ENCODE measurements around the gene TMC1.
"Not testable (repeated sequence)": the region's sequence is repeated elsewhere in the genome, so short reads cannot be mapped to it uniquely, and the experiment has no call there.

The TMC1 gene

DNA sequence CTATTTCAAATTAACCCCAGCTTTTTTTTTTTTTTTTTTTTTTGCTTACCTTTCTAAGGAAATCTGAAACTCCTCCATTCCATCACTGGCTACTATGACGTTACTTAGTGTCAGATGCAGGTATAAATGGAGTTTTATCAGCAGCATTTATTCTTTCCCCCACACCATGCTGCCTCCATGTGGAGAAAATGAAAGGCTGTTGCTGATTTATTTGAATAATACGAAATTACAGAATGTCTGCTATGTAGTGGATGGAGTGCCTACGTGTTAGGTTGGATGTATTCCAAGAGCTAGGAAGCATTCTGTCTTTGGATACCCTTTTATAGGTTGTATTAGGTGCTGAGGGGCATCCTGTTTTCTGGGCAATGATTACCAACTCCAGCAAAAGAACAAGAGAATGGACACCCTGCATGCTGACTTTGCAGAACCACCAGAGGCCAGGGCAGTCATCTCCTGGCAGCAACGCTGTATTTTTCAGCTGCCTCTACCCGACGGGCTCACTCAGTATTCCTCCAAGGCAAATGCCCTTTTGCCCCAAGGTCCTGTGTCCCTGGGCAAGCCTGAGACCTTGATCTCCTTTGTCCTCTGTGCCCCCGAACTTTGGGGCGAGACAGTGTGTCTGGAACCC lies 232.0 kb downstream of the TMC1 start:
- peak in 5 of 51 donors; percentile 2 to 24 (median 5) for DNase-seq

DNA sequence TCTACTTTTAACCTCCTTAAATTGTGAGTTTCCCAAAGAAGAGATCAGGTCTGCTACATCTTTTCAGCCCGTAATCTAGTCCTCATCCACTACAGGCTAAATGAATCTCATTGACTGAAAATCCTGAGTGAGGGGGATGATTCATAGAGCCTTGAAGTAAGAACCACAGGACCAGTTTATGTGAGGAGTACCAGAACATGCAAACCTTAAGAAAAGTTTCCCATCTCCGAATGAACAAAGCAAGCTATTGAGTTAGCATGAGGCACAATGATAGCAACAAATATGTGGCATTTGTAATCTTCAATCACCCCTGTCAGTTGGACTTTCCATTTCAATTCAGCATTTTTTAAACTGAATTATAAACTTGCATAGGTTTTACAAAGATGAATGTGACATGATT lies 234.4 kb downstream of the TMC1 start:
- DNase-seq: no peak

DNA sequence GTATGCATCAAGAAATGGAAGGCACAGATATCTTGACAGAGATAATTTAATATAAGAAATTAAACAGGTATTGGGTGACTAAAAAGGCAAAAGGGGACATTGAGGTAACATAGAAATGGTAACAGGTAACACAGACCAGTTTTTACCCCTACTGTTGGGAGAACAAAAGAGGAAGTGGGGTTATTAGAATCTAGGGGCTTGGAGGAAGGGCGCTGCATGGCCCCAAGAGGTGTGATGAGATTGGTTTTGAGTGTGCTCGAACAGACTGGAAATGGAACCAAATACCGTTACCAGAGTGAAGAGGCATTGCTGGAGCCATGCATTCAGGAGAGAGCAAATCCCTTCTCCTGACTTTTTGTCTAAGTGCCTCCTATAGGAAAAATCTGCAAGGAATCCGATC lies 237.5 kb downstream of the TMC1 start:
- no peak for DNase-seq

DNA sequence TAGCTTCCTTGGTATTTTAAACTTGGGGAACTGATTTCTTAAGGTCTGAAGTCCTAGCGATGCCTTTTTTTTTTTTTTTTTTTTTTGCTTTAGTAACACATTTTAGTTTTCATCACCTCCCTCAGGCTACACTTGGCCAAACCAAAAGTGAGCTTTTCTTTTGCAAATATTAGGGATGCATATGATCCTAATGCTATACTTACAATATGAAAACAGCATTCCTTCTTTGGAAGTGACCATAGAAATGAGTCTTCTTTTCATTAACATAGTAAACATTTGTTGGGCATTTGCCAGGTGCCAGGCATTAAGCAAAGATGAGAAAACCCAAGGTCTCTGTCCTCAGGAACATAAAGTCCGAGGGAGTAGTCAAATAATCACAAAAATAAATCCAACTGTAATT lies 241.6 kb downstream of the TMC1 start:
- no peak for DNase-seq

DNA sequence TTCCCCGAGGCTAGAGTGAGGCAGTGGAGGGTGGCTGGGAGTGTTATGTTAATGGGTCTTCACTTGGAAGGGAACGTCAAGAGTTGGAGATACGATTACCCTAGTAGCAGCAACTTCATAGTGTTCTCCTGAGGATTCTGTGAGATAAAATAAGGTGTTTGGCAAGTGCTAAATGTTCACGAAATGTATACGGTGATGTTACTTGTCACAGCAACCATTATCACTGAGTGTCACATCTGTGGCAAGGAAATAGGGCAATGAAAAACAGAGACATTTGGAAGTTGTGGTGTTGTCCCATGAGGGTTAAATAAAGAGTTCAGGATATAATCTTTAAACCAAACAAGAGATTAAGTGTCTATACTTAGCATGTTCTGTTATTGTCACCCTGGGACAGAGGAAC lies 248.1 kb downstream of the TMC1 start:
- no peak for DNase-seq

DNA sequence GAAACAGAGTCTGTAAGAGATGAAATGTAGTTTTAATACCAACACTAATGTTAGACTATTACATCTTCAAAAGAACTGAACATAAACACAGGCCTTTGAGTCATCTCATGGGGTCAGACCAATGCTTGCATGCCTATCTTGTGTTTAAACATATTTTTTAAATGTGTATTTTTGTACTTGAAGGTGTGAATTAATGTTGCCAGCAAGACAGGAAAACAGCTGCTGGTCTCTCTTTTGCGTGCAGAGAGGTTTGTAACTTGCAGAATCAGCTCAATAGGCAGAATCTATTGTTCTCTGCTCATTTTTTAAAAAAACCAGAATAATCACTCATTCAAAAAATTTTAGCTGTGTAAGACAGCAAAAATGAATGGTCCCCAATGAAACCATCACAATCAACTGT lies 251.3 kb downstream of the TMC1 start:
- no peak for DNase-seq

DNA sequence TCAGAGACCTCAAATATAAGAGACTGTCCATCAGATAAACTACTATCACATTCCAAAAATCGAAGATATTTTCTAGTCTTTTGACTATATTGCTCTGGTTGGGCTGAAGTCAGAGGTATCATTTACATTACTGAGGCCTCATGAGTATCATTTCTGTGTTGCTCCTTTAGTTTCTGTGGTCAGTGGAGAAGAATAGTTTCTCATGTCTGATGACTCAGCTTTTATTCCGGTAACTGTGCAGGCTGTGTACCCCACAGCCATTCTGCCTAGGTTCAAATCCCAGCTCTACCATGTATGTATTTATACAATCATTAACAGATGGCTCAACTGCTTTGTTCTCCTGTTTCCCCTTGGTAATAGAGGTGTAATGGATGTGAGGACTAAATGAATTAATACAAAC lies 252.2 kb downstream of the TMC1 start:
- DNase-seq: no peak

DNA sequence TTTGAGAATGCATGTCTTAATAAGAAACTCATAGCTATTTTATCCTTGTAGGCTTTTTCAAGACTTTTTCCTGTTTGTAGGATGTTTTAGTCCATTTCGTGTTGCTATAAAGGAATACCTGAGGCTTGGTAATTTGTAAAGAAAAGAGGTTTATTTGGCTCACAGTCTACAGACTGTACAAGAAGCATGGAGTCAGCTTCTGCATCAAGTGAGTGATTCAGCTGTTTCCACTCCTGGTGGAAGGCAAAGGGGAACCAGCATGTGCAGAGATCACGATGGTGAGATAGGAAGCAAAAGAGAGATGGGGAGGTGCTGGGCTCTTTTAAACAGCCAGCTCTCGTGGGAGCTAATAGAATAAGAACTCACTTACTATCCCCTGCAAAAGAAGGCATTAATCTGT lies 254.2 kb downstream of the TMC1 start:
- no peak for DNase-seq

DNA sequence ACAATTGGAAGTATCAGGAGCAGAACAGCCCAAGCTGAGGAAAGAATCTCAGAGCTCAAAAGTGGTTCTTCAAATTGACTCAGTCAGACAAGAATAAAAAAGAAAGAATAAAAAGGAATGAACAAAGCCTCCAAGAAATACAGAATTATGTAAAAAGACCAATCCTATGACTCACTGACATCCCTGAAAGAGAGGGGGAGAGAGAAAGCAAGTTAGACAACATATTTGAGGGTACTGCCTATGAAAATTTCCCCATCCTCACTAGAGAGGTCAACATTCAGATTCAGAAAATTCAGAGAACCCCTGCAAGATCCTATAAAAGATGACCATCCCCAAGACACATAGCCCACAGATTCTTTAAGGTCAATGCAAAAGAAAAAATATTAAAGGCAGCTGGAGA lies 258.2 kb downstream of the TMC1 start:
- DNase-seq: no peak

DNA sequence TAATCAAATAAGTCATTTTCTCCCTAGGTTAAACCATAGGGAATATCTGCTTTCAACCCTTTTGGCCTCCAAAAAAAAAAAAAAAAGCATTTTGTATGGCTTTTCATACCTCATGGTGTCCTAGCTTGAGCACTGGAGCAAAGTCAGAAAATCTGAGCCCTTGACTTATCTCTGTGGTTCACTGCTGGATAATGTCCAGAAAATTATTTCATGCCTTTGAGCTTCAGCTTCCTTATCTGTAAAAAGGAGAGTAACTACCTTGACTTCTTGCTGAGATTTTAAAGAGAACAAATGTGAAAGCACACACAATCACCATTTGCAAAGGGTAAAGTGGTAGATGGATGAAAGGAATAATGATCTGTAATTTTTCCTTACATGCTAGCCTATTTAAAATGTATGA lies 265.5 kb downstream of the TMC1 start:
- no peak for DNase-seq

DNA sequence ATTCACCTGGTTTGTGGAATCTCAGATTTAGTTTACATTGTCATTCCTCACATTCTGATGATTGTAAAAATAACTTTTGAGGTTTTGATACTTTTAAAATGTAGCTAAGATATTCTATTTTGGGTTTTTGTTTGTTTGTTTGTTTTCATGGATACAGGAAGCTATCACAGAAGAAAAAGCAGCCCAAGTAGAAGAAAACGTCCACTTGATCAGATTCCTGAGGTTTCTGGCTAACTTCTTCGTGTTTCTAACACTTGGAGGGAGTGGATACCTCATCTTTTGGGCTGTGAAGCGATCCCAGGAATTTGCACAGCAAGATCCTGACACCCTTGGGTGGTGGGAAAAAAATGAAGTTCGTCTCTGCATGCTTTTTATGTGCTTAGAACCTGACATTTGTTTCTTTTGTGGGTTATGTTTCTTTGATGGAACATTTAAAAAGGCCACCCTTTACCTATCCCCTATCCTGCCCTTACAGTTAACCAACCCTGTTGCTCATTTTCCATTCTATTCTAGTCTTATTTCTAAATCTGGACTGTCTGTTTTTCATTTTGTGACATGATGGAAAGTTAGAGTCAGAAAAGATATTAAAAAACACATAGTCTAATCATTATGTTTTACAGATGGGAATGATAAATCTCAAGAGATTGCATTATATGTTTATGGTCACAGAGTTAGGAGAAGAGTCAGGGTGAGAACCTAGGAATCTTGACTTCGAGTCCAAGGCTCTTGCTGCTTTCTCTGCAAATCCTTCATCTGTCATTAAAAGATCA lies 267.7 kb downstream of the TMC1 start:
- DNase-seq: no peak

DNA sequence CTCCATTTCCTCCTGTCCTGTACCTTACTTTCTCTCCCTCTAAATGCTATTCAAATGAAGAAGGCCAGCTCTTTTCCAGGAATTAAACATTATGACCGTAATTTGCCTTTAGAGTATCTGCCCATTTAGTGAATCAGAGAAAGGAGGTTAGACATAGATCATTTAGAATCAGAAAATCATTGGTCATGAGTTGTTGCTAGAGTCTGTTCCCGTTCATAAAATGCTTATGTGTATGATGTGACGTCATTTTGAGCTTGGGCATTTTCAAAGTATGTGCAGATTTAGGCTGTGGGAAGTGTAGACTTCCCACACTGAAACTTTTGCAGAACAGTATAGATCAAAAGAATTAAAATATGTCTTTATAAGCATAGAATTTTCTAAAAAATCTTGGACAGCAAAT lies 268.5 kb downstream of the TMC1 start:
- no peak for DNase-seq

DNA sequence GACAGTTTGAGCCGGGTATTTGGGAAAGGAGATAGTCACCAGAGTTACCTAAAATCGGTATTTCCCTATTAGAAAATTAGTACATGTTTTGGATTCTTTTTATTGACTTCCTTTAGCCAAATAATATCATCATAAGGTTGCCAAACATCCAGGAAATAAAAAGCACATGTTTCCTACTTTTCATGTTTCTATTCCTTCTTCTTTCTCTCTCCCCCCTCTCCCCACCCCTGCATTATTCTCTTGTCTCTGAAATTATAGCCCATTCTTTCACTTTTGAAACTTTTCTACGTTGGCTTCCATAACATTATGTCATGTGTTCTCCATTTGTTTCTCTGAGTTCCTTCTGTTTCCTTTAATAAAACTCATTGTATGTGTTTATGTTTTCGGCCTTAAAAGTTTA lies 269.6 kb downstream of the TMC1 start:
- no peak for DNase-seq

DNA sequence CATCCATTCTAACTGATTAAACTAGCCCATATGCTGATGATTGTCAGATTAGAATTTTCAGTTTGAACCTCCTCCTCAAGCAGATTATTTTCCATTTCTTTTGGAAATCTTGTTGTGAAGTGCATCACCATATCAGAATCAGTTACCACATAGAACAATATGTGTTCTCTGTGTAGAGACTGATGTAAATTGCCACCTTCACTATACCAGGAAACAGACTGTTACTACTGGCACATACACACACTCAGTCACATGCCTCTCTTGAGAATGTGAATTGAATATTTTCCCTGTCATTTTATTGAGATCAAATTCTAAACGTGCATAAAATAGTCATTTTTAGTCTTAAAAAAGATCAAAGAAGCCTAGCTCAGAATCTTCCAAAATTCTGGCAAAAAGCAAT lies 270.0 kb downstream of the TMC1 start:
- DNase-seq: no peak

DNA sequence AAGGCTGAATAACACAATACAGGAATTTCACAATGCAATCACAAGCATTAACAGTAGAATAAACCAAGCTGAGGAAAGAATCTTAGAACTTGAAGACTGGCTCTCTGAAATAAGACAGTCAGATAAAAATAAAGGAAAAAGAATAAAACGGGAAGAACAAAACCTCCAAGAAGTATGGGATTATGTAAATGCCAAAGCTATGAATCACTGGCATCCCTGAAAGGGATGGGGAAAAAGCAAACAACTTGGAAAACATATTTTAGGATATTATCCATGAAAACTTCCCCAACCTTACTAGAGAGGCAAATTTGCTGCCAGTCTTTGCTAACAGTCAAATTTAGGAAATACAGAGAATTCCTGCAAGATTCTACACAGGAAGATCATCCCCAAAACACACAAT lies 273.5 kb downstream of the TMC1 start:
- DNase-seq: no peak

DNA sequence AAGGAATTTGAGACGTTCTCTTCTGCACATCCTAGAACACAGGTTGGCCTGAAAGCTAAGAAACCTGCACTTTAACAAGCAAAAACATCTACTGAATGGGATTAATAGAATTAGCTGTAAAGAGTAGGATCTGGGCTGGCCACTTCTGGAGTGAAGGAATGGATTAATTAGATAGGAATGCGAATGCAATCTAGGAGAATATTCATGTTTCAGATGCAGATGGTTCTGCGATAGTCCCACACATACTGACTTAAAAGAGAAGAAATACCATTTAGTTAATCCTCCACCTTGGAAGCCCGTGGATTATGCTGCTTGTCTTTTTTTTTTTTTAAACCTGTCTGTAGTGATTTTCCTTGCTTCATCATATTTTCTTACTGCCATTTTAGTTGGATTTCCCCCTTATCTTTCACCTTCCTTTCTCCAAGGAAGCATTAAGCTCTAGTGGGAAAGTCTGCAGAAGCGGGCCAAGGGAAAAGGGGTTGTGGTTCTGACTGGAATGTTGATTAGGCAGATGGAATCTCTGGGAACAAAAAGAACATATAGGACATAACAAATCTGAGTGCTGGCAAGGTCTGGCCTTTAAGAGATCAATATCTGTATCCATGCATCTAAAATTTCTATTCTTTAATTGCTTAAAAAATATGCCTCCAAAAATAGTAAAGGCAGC lies 279.1 kb downstream of the TMC1 start:
- DNase-seq: no peak

DNA sequence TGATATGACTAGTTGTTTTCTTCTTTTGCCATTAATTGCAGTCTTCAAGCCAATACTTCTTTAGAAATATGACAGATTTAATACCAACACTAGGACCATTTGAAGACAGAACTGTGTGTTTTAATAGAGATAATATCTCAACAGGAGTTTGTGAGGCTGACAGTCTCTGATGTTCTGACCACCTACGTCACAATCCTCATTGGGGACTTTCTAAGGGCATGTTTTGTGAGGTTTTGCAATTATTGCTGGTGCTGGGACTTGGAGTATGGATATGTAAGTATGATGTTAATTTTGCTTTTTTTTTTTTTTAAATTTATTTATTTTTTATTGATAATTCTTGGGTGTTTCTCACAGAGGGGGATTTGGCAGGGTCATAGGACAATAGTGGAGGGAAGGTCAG lies 283.8 kb downstream of the TMC1 start:
- DNase-seq: no peak

DNA sequence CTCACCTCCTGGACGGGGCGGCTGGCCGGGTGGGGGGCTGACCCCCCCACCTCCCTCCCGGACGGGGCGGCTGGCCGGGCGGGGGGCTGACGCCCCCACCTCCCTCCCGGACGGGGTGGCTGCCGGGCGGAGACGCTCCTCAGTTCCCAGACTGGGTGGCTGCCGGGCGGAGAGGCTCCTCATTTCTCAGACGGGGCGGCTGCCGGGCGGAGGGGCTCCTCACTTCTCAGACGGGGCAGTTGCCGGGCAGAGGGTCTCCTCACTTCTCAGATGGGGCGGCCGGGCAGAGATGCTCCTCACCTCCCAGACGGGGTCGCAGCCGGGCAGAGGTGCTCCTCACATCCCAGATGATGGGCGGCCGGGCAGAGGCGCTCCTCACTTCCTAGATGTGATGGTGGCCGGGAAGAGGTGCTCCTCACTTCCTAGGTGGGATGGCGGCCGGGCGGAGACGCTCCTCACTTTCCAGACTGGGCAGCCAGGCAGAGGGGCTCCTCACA lies 285.0 kb downstream of the TMC1 start:
- not testable (repeated sequence) for DNase-seq

DNA sequence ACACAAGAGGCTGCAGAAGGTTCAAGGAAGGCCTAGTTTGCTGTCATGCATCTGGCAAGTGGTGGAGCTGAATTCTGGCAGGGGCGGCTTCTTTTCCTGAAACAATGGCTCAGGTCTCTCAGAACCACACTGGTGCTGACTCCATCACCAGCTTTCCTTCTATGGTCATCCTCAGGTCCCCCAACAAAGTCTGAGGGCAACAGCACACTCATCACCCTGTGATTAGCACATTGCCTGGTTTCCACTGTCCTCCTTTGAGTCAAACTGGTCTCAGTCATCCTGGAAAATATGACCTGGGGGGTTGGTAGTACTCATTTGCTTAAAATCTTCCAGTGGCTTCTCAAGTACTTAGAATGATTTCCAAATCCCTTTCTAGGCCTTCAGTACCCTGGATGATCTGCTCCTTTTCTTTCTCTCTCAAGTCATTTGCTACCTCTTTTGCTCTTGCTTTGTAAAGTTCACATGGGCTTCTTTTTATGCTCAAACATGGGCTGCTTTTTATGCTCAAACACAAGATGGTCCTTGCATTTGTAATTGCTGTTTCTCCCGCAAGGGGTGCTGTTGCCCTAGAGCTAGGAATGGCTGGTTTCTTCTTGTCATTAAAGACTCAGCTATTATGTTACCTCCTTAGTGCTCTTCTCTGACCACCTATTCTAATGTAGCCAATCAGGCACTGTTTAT lies 286.5 kb downstream of the TMC1 start:
- DNase-seq: no peak

DNA sequence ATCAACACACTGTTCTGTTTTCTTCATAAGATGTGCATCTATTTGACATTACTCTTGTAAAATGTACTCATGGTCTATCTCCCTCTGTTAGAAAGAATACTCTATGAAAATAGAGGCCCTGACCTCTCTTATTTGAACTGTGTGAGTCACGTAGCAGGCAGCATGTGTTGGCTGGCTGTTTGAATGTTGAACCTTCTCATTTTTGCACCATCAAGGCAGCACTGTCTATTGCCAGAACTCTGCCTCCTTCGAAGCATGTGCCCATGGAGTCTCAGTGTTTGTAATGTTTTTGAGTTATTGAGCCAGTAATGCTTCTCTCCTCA lies 287.0 kb downstream of the TMC1 start:
- DNase-seq: no peak

DNA sequence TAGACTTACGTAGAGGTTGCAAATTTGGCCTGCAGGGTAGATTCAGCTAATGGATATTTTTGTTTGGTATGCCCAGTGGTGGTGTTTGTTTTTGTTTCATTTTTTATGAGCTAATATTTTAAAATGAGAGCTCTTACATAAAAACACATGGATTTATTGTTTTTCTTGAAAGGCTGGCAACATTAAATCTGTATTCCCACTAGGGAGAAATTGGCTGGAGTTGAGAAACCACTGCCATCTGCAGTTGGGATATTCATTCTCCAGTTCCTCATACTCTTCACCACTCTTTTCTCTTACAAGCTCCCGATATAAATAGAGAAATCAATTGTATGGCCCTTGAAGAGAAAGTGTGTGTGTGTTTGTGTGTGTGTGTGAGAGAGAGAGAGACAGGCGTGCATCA lies 288.2 kb downstream of the TMC1 start:
- DNase-seq: no peak

DNA sequence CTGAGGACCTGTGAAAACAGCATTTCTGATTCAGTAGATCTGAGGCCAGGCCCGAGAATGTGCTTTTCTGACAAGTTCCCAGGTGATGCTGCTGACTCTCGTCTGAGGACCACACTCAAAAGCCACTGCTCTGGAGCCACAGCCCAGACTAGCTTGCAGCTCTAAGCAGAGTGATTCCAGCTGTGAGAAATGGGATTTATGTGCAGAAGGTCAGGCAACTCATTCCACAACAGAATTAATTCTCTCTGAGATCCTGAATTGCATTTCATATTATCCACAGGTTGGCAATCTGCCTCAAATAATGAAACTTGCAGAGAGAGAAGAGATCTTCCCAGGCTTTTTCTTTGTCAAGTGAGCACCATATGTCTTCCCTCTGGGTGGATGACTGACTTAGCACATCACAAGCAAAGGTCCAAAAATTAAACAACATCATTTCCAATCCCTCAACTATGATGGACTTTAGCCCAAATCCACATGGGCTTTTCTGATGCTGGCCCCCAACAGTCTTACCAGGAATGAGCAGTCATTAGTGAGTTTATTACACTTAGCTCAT lies 291.2 kb downstream of the TMC1 start:
- no peak for DNase-seq

Measured in hypothalamus (tissue), 51 donors.